ENCODE measurements around the gene ACSS2.
A peak's percentile ranks its signal among the peaks of the same experiment; 100 is the strongest.

The ACSS2 gene

DNA sequence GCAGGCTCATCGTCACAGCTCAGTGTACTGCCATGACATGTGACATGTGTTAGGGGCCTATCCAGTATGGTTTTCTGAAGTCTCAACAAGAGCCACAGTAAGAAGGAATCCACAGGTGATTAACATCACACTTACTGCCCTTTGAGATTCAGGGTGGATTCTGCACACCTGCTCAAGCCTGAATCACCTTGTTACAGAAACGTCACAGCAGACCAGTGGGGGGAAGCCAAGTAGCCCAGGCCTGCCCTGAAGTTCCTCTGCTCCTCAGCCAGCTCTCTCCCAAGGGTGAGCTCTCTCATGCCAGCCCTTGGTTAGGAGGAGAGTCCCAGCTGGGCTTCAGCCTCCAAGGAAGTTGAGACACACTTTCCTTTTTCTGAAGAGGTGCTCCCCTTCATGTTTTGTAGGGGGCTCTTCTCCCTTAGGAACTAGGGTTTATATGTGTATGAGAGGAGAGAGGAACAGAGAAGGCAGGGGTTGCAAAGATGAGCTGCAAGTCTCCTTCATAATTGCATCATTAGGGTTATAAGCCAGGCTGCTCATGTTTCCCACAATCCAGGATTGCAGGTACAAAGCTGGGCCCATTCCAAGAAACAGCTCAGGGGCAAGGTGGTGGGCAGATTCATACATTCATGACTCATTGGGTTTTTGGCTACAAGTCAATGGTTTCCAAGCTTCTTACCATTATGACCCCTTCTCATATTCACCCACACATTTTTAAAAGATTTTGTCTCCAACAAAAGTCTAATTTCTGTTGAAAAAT lies 67.6 kb downstream of the ACSS2 start:
- Histone ChIP-seq H3K9ac (ENCODE audit: low read depth in 1 of 2, low read length in 2 of 2) (no peak overlapping the region), H3K4me1 (ENCODE audit: control insufficient read depth in 2 of 2, insufficient read depth in 2 of 2, low read length in 2 of 2) (peaks cover 5 to 27% of the 10 kb centered on the region in 2 donors), H3K4me3 (ENCODE audit: low read length in 2 of 2) (no peak overlapping the region), H3K36me3 (ENCODE audit: control insufficient read depth in 2 of 2, insufficient read depth in 2 of 2, low read length in 2 of 2) (peaks cover 31 to 34% of the 10 kb centered on the region in 2 donors), H3K27ac (ENCODE audit: low read depth in 2 of 2, low read length in 2 of 2) (no peak overlapping the region), H3K27me3 (ENCODE audit: control insufficient read depth in 2 of 2, insufficient read depth in 2 of 2, low read length in 2 of 2) (no peaks in the 10 kb centered on the region), H3K9me3 (ENCODE audit: control insufficient read depth in 2 of 2, low read length in 2 of 2) (no peaks in the 10 kb centered on the region)

DNA sequence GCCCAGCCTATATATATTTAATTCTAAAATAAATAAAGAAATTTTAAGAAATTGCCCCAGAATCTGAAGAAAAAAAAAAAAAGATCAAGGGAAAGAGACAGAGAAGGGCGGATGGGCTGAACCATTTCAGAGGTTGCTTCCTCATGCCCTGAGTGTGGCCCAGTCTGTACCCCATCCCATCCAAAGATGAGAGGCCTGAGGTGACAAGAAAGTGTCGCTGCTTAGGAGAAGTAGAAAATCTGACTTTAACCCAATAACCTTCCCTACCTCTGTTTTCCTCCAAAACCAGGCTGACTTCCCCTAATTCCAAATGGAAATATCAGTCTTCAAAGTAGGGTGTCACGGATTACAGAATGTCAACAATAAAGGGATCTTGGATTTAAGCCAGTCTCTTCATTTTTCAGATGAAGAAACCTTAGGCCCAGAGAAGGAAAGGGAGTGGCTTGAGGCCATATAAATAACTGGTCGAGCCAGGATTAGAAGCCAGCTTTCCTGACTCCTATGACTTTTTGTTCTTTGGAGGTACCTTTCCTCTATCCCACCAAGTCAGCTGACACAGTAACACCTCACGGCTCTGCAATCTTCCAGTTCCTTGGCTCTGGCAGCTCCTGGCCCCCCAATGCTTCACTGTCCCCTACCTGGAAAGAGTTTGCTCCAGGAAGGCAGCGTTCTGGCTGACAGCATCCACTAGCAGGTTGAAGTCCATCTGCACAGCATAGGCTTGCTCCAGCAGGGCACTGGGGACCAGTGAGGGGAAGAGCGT lies 69.1 kb downstream of the ACSS2 start:
- H3K9me3 ChIP-seq (ENCODE audit: control insufficient read depth in 2 of 2, low read length in 2 of 2) = no peaks in the 10 kb centered on the region
- H3K36me3 ChIP-seq (ENCODE audit: control insufficient read depth in 2 of 2, insufficient read depth in 2 of 2, low read length in 2 of 2) = peaks cover 29 to 31% of the 10 kb centered on the region in 2 donors
- peak overlapping the region; percentile 31 to 46 for H3K4me3 ChIP-seq (ENCODE audit: low read length in 2 of 2)
- peak overlapping the region; percentile 93 for H3K27ac ChIP-seq (ENCODE audit: low read depth in 2 of 2, low read length in 2 of 2)
- H3K4me1 ChIP-seq (ENCODE audit: control insufficient read depth in 2 of 2, insufficient read depth in 2 of 2, low read length in 2 of 2) = peaks cover 5 to 21% of the 10 kb centered on the region in 2 donors
- H3K9ac ChIP-seq (ENCODE audit: low read depth in 1 of 2, low read length in 2 of 2) = peak overlapping the region; percentile 36 to 48
- H3K27me3 ChIP-seq (ENCODE audit: control insufficient read depth in 2 of 2, insufficient read depth in 2 of 2, low read length in 2 of 2) = no peaks in the 10 kb centered on the region

DNA sequence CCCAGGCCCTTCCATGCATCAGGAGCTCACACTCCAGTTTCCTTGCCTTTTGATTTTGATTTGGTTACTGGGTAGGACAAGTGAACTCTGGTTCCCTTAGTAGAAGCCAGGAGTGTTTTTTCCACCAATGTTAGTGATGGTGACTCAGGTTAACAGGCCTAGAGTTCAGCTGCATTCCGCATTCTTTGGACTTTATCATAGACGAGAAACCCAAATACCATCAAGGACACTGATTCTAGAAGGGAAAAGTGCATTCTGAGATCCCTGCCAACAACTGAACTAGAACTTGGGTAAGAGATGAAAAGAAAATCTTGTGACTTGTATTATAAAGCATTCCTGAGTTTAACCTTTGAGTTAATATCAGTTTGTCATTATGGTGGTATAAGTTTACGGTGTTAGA lies 70.2 kb downstream of the ACSS2 start:
- H3K27me3 ChIP-seq (ENCODE audit: control insufficient read depth in 2 of 2, insufficient read depth in 2 of 2, low read length in 2 of 2) = no peaks in the 10 kb centered on the region
- H3K4me1 ChIP-seq (ENCODE audit: control insufficient read depth in 2 of 2, insufficient read depth in 2 of 2, low read length in 2 of 2) = peaks cover 5 to 23% of the 10 kb centered on the region in 2 donors
- H3K36me3 ChIP-seq (ENCODE audit: control insufficient read depth in 2 of 2, insufficient read depth in 2 of 2, low read length in 2 of 2) = peaks cover 23 to 24% of the 10 kb centered on the region in 2 donors
- no peaks in the 10 kb centered on the region for H3K9me3 ChIP-seq (ENCODE audit: control insufficient read depth in 2 of 2, low read length in 2 of 2)
- peak overlapping the region in 1 of 2 donors; percentile 24 for H3K9ac ChIP-seq (ENCODE audit: low read depth in 1 of 2, low read length in 2 of 2)
- no peak overlapping the region for H3K4me3 ChIP-seq (ENCODE audit: low read length in 2 of 2)
- peak overlapping the region; percentile 93 for H3K27ac ChIP-seq (ENCODE audit: low read depth in 2 of 2, low read length in 2 of 2)

DNA sequence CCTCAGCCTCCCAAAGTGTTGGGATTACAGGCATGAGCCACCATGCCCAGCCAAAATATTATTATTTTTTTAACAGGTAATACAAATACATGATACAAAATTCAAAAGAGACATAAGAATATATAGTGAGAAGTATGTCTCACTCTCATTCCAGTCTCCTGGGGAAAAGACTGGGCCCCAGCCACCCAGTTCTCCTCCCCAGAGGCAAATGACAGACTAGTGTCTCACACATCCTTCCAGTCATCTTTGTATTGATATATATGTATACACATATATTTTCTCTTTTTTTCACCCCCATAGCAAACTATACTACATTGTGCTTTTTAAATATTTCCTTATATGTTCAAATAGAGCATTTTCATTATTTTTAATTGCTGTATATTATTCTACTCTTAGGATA lies 70.9 kb downstream of the ACSS2 start:
- Histone ChIP-seq H3K27me3 (ENCODE audit: control insufficient read depth in 2 of 2, insufficient read depth in 2 of 2, low read length in 2 of 2) (no peaks in the 10 kb centered on the region), H3K36me3 (ENCODE audit: control insufficient read depth in 2 of 2, insufficient read depth in 2 of 2, low read length in 2 of 2) (peaks cover 17 to 19% of the 10 kb centered on the region in 2 donors), H3K4me1 (ENCODE audit: control insufficient read depth in 2 of 2, insufficient read depth in 2 of 2, low read length in 2 of 2) (peaks cover 5 to 25% of the 10 kb centered on the region in 2 donors), H3K4me3 (ENCODE audit: low read length in 2 of 2) (no peak overlapping the region), H3K27ac (ENCODE audit: low read depth in 2 of 2, low read length in 2 of 2) (no peak overlapping the region), H3K9ac (ENCODE audit: low read depth in 1 of 2, low read length in 2 of 2) (no peak overlapping the region), H3K9me3 (ENCODE audit: control insufficient read depth in 2 of 2, low read length in 2 of 2) (no peaks in the 10 kb centered on the region)

DNA sequence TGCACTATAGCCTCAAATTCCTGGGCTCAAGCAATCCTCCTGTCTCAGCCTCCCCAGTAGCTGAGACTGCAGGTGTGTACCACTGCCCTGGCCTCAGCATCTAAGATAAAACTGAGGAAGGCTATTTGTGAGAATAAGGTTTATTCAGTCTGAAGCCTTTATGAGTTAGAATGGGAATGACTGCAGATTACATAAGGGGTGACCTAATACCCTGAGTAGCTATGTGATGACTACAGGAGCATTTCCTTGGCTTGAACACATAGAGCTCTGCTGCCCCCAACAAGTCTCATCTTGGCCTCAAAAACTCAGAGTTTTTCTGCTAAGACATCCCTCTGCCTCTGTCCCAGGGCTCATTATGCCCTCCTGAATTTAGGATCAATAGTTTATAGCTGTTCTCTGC lies 71.6 kb downstream of the ACSS2 start:
- H3K9me3 ChIP-seq (ENCODE audit: control insufficient read depth in 2 of 2, low read length in 2 of 2) = no peaks in the 10 kb centered on the region
- H3K9ac ChIP-seq (ENCODE audit: low read depth in 1 of 2, low read length in 2 of 2) = no peak overlapping the region
- H3K27ac ChIP-seq (ENCODE audit: low read depth in 2 of 2, low read length in 2 of 2) = no peak overlapping the region
- H3K27me3 ChIP-seq (ENCODE audit: control insufficient read depth in 2 of 2, insufficient read depth in 2 of 2, low read length in 2 of 2) = no peaks in the 10 kb centered on the region
- peaks cover 5 to 25% of the 10 kb centered on the region in 2 donors for H3K4me1 ChIP-seq (ENCODE audit: control insufficient read depth in 2 of 2, insufficient read depth in 2 of 2, low read length in 2 of 2)
- H3K36me3 ChIP-seq (ENCODE audit: control insufficient read depth in 2 of 2, insufficient read depth in 2 of 2, low read length in 2 of 2) = peaks cover 11 to 12% of the 10 kb centered on the region in 2 donors
- H3K4me3 ChIP-seq (ENCODE audit: low read length in 2 of 2) = no peak overlapping the region

DNA sequence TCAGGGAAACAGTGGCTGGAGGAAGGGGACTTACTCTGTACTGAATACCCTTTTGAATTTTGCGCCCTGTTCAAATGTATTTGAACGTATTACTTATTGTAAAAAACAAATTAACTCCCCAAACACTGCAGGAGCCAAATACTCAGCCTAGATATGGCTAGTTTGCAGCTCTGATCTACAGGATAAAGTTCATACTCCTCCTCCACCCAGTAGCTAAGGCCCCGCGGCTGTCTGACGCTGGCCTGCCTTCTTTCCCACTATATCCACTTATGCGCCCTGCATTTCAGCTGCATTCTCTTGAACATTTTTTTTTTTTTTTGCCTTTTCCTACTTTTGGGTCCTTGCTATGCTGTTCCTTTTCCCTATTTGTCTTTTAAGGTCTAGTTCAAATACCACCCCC lies 72.7 kb downstream of the ACSS2 start:
- Histone ChIP-seq H3K27ac (ENCODE audit: low read depth in 2 of 2, low read length in 2 of 2) (peak overlapping the region; percentile 73), H3K36me3 (ENCODE audit: control insufficient read depth in 2 of 2, insufficient read depth in 2 of 2, low read length in 2 of 2) (peaks cover 2 to 3% of the 10 kb centered on the region in 2 donors), H3K9me3 (ENCODE audit: control insufficient read depth in 2 of 2, low read length in 2 of 2) (no peaks in the 10 kb centered on the region), H3K4me1 (ENCODE audit: control insufficient read depth in 2 of 2, insufficient read depth in 2 of 2, low read length in 2 of 2) (peaks cover 5 to 21% of the 10 kb centered on the region in 2 donors), H3K27me3 (ENCODE audit: control insufficient read depth in 2 of 2, insufficient read depth in 2 of 2, low read length in 2 of 2) (no peaks in the 10 kb centered on the region), H3K4me3 (ENCODE audit: low read length in 2 of 2) (no peak overlapping the region), H3K9ac (ENCODE audit: low read depth in 1 of 2, low read length in 2 of 2) (peak overlapping the region; percentile 2 to 3)

DNA sequence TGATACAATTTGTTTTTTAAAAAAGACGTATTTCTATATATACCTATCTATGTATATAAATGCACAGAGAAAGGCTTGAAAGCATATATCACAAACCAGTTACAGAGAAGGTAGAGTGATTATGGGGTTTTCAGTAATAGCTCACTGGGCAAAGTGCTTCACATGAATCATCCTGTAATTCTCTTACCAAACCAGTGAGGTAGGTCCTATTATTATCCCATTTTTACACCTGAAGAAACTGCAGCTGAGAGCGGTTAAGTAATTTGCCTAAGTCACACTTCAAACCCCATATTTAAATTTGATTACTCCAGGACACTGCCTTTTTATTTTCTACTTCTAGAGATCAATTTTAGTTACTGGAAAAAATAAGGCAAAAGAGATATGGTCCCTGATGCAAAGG lies 74.8 kb downstream of the ACSS2 start:
- Histone ChIP-seq H3K9ac (ENCODE audit: low read depth in 1 of 2, low read length in 2 of 2) (no peak overlapping the region), H3K4me1 (ENCODE audit: control insufficient read depth in 2 of 2, insufficient read depth in 2 of 2, low read length in 2 of 2) (peaks cover 13 to 19% of the 10 kb centered on the region in 2 donors), H3K36me3 (ENCODE audit: control insufficient read depth in 2 of 2, insufficient read depth in 2 of 2, low read length in 2 of 2) (no peaks in the 10 kb centered on the region), H3K4me3 (ENCODE audit: low read length in 2 of 2) (no peak overlapping the region), H3K27me3 (ENCODE audit: control insufficient read depth in 2 of 2, insufficient read depth in 2 of 2, low read length in 2 of 2) (no peaks in the 10 kb centered on the region), H3K9me3 (ENCODE audit: control insufficient read depth in 2 of 2, low read length in 2 of 2) (no peaks in the 10 kb centered on the region), H3K27ac (ENCODE audit: low read depth in 2 of 2, low read length in 2 of 2) (peak overlapping the region; percentile 19 to 63)

DNA sequence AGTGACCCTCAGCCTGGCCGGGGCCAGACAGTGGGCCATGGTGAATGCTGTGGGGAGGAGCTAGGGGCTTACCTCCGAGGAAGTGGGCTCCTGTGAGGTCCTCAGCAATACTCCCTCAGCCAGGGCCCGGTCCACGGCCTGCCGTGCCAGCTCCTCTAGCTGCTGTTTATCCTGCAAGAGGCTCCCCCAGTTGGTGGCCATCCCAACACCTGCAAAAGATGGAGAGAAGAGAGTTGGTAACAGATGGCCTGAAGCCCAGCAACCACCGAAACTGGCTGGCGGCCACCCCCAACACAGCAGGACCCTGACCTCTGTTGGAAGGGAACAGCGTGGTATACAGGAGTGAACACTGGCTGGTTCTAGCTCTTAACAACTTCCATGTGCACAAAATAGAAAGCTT lies 75.2 kb downstream of the ACSS2 start:
- Histone ChIP-seq H3K27ac (ENCODE audit: low read depth in 2 of 2, low read length in 2 of 2) (peak overlapping the region; percentile 19 to 63), H3K36me3 (ENCODE audit: control insufficient read depth in 2 of 2, insufficient read depth in 2 of 2, low read length in 2 of 2) (no peaks in the 10 kb centered on the region), H3K4me1 (ENCODE audit: control insufficient read depth in 2 of 2, insufficient read depth in 2 of 2, low read length in 2 of 2) (peaks cover 14 to 17% of the 10 kb centered on the region in 2 donors), H3K9ac (ENCODE audit: low read depth in 1 of 2, low read length in 2 of 2) (no peak overlapping the region), H3K9me3 (ENCODE audit: control insufficient read depth in 2 of 2, low read length in 2 of 2) (no peaks in the 10 kb centered on the region), H3K27me3 (ENCODE audit: control insufficient read depth in 2 of 2, insufficient read depth in 2 of 2, low read length in 2 of 2) (no peaks in the 10 kb centered on the region), H3K4me3 (ENCODE audit: low read length in 2 of 2) (no peak overlapping the region)

DNA sequence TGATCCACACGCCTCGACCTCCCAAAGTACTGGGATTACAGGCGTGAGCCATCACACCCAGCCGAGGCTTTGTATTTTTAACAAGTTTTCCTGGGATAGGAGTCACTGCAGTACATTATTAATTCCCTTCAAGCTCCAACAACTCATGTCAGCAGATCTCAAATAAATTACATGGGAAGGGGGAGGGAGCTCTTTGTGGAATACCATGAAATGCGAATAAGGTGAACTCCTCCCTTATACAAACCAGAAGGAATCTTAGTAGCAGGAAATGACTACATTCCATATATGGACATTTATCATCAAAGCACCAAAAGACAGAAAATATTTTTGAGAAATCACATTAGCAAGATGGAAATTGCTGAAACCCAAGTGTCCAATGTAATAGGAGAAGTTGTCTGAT lies 76.3 kb downstream of the ACSS2 start:
- Histone ChIP-seq H3K4me3 (ENCODE audit: low read length in 2 of 2) (no peak overlapping the region), H3K9me3 (ENCODE audit: control insufficient read depth in 2 of 2, low read length in 2 of 2) (no peaks in the 10 kb centered on the region), H3K27ac (ENCODE audit: low read depth in 2 of 2, low read length in 2 of 2) (no peak overlapping the region), H3K4me1 (ENCODE audit: control insufficient read depth in 2 of 2, insufficient read depth in 2 of 2, low read length in 2 of 2) (peaks cover 14 to 15% of the 10 kb centered on the region in 2 donors), H3K9ac (ENCODE audit: low read depth in 1 of 2, low read length in 2 of 2) (peak overlapping the region in 1 of 2 donors; percentile 6), H3K36me3 (ENCODE audit: control insufficient read depth in 2 of 2, insufficient read depth in 2 of 2, low read length in 2 of 2) (no peaks in the 10 kb centered on the region), H3K27me3 (ENCODE audit: control insufficient read depth in 2 of 2, insufficient read depth in 2 of 2, low read length in 2 of 2) (no peaks in the 10 kb centered on the region)

DNA sequence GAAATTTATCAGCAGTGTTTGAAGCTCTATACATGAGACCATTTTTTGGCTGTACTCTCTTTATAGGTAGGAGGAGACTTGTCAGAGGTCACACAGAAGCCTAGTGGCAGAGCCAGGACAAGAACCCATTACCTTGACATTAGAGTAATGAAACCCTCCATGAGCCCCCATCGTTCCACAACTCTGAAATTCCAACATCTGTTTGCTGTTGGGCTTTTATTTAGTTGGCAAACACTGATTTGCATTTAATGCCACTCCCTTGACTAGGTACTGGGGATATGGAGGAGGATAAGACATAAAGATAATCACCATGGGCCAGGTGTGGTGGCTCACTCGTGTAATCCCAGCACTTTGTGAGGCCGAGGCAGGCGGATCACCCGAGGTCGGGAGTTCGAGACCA lies 77.5 kb downstream of the ACSS2 start:
- no peaks in the 10 kb centered on the region for H3K36me3 ChIP-seq (ENCODE audit: control insufficient read depth in 2 of 2, insufficient read depth in 2 of 2, low read length in 2 of 2)
- no peak overlapping the region for H3K9ac ChIP-seq (ENCODE audit: low read depth in 1 of 2, low read length in 2 of 2)
- H3K4me3 ChIP-seq (ENCODE audit: low read length in 2 of 2) = no peak overlapping the region
- no peaks in the 10 kb centered on the region for H3K27me3 ChIP-seq (ENCODE audit: control insufficient read depth in 2 of 2, insufficient read depth in 2 of 2, low read length in 2 of 2)
- H3K9me3 ChIP-seq (ENCODE audit: control insufficient read depth in 2 of 2, low read length in 2 of 2) = no peaks in the 10 kb centered on the region
- H3K4me1 ChIP-seq (ENCODE audit: control insufficient read depth in 2 of 2, insufficient read depth in 2 of 2, low read length in 2 of 2) = peaks cover 14 to 15% of the 10 kb centered on the region in 2 donors
- H3K27ac ChIP-seq (ENCODE audit: low read depth in 2 of 2, low read length in 2 of 2) = no peak overlapping the region
